ENCODE data around the gene SLC44A3. TPM values are rescaled to one million over a fixed set of nuclear protein-coding genes. Genes with fewer than 3 reads are reported as not detected.

SLC44A3 gene
- total RNA-seq, 1 donor: 1.6 TPM

DNA sequence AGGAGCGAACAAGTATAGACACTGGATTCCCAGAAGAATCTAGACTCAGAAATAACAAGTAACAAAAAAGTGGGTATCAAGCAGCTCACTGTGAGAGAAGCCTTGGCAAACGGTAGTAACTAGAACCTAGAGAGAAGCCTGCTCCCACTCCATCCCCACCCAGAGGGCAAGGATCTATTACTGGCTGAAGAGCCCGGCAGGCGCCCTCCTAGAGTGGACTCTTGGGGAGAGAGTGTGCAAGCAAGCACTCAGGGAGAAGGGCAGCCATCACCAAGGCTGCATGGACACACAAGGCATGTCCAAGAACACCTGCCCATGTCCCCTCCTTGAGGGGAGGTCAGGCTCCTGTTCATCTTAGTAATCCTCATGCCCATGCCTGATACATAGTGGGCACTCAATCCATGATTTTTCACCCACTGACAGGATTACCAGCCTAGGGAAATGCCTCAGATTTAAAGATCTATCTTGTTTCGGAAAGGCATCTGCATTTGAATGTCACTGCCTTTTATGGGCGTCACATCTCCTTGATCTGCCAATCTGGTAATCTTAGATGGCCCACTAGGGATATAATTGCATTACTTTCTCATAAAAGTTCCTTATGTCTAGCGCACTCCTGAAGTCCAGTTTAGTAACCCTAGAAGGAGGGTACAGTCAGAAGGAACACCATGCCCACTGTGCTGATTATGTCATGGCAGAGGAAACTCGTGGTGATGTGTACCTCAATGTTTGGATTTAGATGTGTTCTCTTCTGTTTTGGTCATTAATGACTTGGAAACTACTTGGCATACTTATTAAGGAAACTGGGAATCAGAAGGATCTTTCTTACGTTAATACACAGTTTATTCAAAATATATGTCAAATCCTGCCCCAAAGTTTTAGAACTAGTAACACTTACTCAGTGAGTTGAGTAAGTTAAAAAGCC lies 92.4 kb downstream of the SLC44A3 start:
- TF ChIP-seq, protein P1, sequence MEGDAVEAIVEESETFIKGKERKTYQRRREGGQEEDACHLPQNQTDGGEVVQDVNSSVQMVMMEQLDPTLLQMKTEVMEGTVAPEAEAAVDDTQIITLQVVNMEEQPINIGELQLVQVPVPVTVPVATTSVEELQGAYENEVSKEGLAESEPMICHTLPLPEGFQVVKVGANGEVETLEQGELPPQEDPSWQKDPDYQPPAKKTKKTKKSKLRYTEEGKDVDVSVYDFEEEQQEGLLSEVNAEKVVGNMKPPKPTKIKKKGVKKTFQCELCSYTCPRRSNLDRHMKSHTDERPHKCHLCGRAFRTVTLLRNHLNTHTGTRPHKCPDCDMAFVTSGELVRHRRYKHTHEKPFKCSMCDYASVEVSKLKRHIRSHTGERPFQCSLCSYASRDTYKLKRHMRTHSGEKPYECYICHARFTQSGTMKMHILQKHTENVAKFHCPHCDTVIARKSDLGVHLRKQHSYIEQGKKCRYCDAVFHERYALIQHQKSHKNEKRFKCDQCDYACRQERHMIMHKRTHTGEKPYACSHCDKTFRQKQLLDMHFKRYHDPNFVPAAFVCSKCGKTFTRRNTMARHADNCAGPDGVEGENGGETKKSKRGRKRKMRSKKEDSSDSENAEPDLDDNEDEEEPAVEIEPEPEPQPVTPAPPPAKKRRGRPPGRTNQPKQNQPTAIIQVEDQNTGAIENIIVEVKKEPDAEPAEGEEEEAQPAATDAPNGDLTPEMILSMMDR (IDR thresholded peaks at IDR 0.05; ENCODE audit: insufficient read depth, low read length): no peak
- no peak for DNase-seq (ENCODE audit: low read depth)
- no peak overlapping the region for H3K4me3 ChIP-seq (ENCODE audit: low read depth, low read length)

DNA sequence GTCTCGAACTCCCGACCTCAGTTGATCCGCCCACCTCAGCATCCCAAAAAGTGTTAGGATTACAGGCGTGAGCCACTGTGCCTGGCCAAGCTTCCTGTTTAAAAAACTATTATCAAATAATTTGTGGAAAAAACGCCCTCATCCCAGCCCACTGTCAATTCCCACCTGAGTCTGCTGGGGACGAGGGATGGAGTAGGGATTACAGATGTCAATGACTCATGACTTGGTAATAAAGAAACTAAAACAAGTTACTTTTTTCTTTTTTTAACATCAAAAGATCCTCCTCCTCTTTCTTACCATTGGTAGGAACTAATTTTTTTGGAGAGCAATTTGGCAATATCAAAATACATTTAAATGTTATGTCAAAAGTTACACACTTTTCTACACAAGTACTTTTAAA lies 97.1 kb downstream of the SLC44A3 start:
- TF ChIP-seq, protein P1 (IDR thresholded peaks at IDR 0.05; ENCODE audit: insufficient read depth, low read length): no peak
- no peak for DNase-seq (ENCODE audit: low read depth)
- H3K4me3 ChIP-seq (ENCODE audit: low read depth, low read length): no peak overlapping the region

DNA sequence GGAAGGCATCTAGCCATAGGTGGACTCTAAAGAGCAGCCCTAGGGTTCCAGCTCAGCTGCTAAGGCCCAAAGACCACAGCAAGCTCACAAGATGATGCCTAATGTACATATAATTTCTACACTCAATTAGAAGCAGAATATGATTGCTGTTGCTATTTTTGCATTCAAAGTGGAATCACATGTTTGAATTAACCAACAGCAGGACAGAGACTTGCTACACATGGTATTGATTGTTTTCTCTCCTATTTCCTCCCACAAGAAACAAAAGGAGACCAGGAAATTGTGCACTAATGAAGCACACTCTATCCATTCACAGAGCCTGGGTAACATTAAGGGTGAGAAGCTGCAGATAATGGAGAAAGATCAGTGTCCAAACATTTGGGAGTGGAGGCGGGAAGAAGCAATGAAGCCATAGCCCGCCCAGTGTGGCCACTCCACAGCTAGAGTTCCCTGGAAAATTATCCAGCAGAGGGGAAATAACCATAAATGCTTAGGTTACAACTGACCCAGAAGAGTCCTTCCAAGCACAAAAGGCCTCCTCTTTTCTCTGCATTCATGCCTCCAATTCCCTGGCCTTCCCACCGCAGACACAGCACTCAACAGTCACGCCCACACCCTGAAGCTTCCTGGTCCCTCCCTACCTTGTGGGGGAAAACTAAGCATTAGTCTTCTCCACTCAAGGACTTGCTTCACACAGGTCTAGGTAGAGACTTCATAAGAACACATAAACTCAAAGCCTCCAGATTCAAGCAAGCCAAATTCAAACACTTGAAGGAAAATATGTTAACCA lies 99.3 kb downstream of the SLC44A3 start:
- H3K4me3 ChIP-seq (ENCODE audit: low read depth, low read length): no peak overlapping the region
- DNase-seq (ENCODE audit: low read depth): no peak

DNA sequence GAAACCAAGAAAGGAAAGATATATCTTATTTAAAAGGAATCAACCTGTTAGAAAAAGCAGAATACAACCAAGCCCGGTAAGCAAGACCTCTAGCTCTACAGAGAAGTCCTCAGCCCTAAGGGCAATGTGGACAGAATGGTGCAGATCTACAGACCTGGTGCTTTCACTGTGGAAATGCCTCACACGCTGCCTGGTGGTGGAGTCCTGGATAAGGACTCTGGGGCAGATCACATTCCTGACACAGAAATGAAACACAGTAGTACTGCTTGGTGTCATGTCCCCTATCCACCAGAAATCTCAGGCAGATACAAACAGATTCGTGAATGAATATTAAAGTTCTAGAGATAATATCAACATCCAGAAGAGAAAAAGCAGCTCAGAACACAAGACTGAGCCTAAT lies 99.9 kb downstream of the SLC44A3 start:
- no peak overlapping the region for H3K4me3 ChIP-seq (ENCODE audit: low read depth, low read length)
- DNase-seq (ENCODE audit: low read depth): no peak
- TF ChIP-seq, protein P1 (IDR thresholded peaks at IDR 0.05; ENCODE audit: insufficient read depth, low read length): no peak

More for the DNA sequence above, 99.3 kb downstream of the SLC44A3 start:
- TF ChIP-seq, protein P1 (IDR thresholded peaks at IDR 0.05; ENCODE audit: insufficient read depth, low read length): no peak

DNA sequence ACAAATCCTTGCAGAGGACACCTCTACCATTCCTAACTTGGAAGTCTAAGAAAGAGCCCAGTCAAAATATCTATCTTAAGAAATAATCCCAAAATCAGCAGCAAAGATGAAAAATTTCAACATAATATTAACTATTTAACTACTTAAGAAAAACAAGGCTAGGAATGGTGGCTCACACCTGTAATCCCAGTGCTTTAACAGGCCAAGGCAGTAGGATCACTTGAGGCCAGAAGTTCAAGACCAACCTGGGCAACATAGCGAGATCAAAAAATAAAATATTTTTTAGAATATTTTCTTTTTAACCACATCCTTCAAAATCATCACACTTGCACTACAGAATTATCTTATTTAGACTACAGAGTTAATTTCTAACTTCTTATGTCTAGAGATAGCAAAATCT lies 101.8 kb downstream of the SLC44A3 start:
- TF ChIP-seq, protein P1 (IDR thresholded peaks at IDR 0.05; ENCODE audit: insufficient read depth, low read length): no peak
- DNase-seq (ENCODE audit: low read depth): no peak
- H3K4me3 ChIP-seq (ENCODE audit: low read depth, low read length): no peak overlapping the region

DNA sequence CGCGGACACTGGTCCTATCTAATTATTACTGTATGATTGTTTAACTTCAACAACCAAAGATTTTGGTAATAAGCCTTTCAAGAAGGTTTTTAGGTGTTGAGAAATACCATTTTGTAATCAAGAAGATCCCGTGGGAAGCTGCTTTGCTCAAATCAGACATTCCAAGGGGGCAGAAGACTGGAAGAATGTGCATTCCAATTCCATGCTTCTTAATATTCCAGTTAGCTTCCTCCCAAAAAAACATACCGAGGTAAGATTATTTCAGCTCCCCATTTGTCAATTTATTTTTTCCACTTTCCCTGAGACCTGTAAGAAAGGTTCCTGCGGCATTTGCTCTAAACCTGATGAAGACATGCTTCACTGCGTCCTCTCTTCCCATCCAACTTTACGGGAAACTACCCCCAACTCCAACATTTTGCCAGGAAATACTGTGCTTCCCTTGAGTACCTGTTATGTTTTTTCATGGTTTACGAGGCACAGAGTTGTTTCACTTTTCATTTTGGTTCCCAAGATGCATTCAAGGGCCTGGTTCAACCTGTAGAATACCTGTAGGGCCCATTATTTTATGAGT lies 102.7 kb downstream of the SLC44A3 start:
- TF ChIP-seq, protein P1 (IDR thresholded peaks at IDR 0.05; ENCODE audit: insufficient read depth, low read length): no peak
- peak overlapping the region; percentile 45 for H3K4me3 ChIP-seq (ENCODE audit: low read depth, low read length)
- peak; percentile 88 for DNase-seq (ENCODE audit: low read depth)
